Neural progenitor cell (in vitro differentiated cells): ENCODE results near the gene IGFALS.

Source experiments
- CTCF ChIP-seq: fragments of 200-600 bp; sonication (generic); IDR thresholded peaks from 2 replicates; pipeline ENCODE4 v1.5.1; 2017; ENCODE audit warnings: antibody characterized with exemption, mild to moderate bottlenecking
- EZH2 ChIP-seq: fragments of 200-600 bp; sonication (generic); IDR thresholded peaks from 2 replicates; pipeline ENCODE4 v1.6.1; 2017; ENCODE audit warnings: antibody characterized with exemption, mild to moderate bottlenecking, moderate library complexity

GRCh38 chr16:1775006-1775845 is 18.3 kb downstream of the IGFALS start:
- TF ChIP-seq CTCF (no peak), EZH2 (no peak)
